HEK293 (cell line): Measurements from ENCODE around the gene ZNF200.

ENCODE experiments used
- EGR2 ChIP-seq: fragments of 450-650 bp; formaldehyde crosslinking; IDR thresholded peaks from 2 replicates; pipeline ENCODE4 v1.5.1; 2016; ENCODE audit warnings: low read depth, missing biosample characterization, missing genetic modification characterization
- FEZF1 ChIP-seq: fragments of 450-650 bp; formaldehyde crosslinking; IDR thresholded peaks from 2 replicates; pipeline ENCODE4 v1.5.1; 2016; ENCODE audit warnings: missing biosample characterization, missing genetic modification characterization
- KLF1 ChIP-seq: fragments of 450-650 bp; formaldehyde crosslinking; IDR thresholded peaks from 2 replicates; pipeline ENCODE4 v1.5.1; 2016; ENCODE audit warnings: missing biosample characterization, missing genetic modification characterization
- KLF10 ChIP-seq: fragments of 450-650 bp; IDR thresholded peaks from 2 replicates; pipeline ENCODE4 v1.5.1; 2018; ENCODE audit warnings: missing biosample characterization, mild to moderate bottlenecking, missing genetic modification characterization
- KLF8 ChIP-seq: fragments of 450-650 bp; formaldehyde crosslinking; IDR thresholded peaks from 2 replicates; pipeline ENCODE4 v1.5.1; 2016; ENCODE audit warnings: missing biosample characterization, missing genetic modification characterization
- KLF9 ChIP-seq: fragments of 450-650 bp; formaldehyde crosslinking; IDR thresholded peaks from 2 replicates; pipeline ENCODE4 v1.5.1; 2016; ENCODE audit warnings: missing biosample characterization, missing genetic modification characterization, low read depth
- TRIM28 ChIP-seq: IDR thresholded peaks from 2 replicates; pipeline ENCODE4 v1.6.1; 2011; ENCODE audit warnings: low read length, control low read depth, borderline replicate concordance
- YY2 ChIP-seq: fragments of 450-650 bp; formaldehyde crosslinking; IDR thresholded peaks from 2 replicates; pipeline ENCODE4 v1.5.1; 2016; ENCODE audit warnings: missing biosample characterization, missing genetic modification characterization
- ZBTB21 ChIP-seq: fragments of 450-650 bp; formaldehyde crosslinking; IDR thresholded peaks from 2 replicates; pipeline ENCODE4 v1.5.1; 2017; ENCODE audit warnings: missing biosample characterization, missing genetic modification characterization
- ZEB2 ChIP-seq: fragments of 450-650 bp; formaldehyde crosslinking; IDR thresholded peaks from 2 replicates; pipeline ENCODE4 v1.5.1; 2016; ENCODE audit warnings: missing biosample characterization, missing genetic modification characterization
- ZNF112 ChIP-seq: fragments of 450-650 bp; formaldehyde crosslinking; IDR thresholded peaks from 2 replicates; pipeline ENCODE4 v1.5.0; 2017; ENCODE audit warnings: missing biosample characterization, missing genetic modification characterization
- ZNF146 ChIP-seq: fragments of 450-650 bp; formaldehyde crosslinking; IDR thresholded peaks from 2 replicates; pipeline ENCODE4 v1.5.1; 2016; ENCODE audit warnings: missing biosample characterization, missing genetic modification characterization
- ZNF184 ChIP-seq: fragments of 450-650 bp; IDR thresholded peaks from 2 replicates; pipeline ENCODE4 v1.5.1; 2018; ENCODE audit warnings: missing biosample characterization, mild to moderate bottlenecking, missing genetic modification characterization
- ZNF2 ChIP-seq: fragments of 450-650 bp; formaldehyde crosslinking; IDR thresholded peaks from 2 replicates; pipeline ENCODE4 v1.5.1; 2016; ENCODE audit warnings: missing biosample characterization, missing genetic modification characterization
- ZNF221 ChIP-seq: fragments of 450-650 bp; formaldehyde crosslinking; IDR thresholded peaks from 2 replicates; pipeline ENCODE4 v1.5.1; 2017; ENCODE audit warnings: missing biosample characterization, missing genetic modification characterization, borderline replicate concordance
- ZNF239 ChIP-seq: fragments of 450-650 bp; formaldehyde crosslinking; IDR thresholded peaks from 2 replicates; pipeline ENCODE4 v1.5.1; 2016; ENCODE audit warnings: missing biosample characterization, missing genetic modification characterization
- ZNF335 ChIP-seq: fragments of 450-650 bp; formaldehyde crosslinking; conservative IDR thresholded peaks from 2 replicates; pipeline ENCODE4 v1.5.1; 2016; ENCODE audit warnings: missing biosample characterization, missing genetic modification characterization
- ZNF501 ChIP-seq: fragments of 450-650 bp; formaldehyde crosslinking; IDR thresholded peaks from 2 replicates; pipeline ENCODE4 v1.5.1; 2016; ENCODE audit warnings: missing biosample characterization, missing genetic modification characterization
- ZNF530 ChIP-seq: fragments of 450-650 bp; formaldehyde crosslinking; IDR thresholded peaks from 2 replicates; pipeline ENCODE4 v1.5.1; 2016; ENCODE audit warnings: low read depth, missing biosample characterization, missing genetic modification characterization
- ZNF558 ChIP-seq: fragments of 450-650 bp; formaldehyde crosslinking; IDR thresholded peaks from 2 replicates; pipeline ENCODE4 v1.5.1; 2016; ENCODE audit warnings: missing biosample characterization, missing genetic modification characterization
- ZNF561 ChIP-seq: fragments of 450-650 bp; IDR thresholded peaks from 2 replicates; pipeline ENCODE4 v1.5.1; 2018; ENCODE audit warnings: missing biosample characterization, missing genetic modification characterization, borderline replicate concordance
- ZNF677 ChIP-seq: fragments of 450-650 bp; IDR thresholded peaks from 2 replicates; pipeline ENCODE4 v1.5.0; 2018; ENCODE audit warnings: missing biosample characterization, mild to moderate bottlenecking, missing genetic modification characterization, moderate library complexity
- ZNF785 ChIP-seq: fragments of 450-650 bp; formaldehyde crosslinking; IDR thresholded peaks from 2 replicates; pipeline ENCODE4 v1.5.1; 2016; ENCODE audit warnings: missing biosample characterization, missing genetic modification characterization
- ZSCAN16 ChIP-seq: fragments of 450-650 bp; formaldehyde crosslinking; IDR thresholded peaks from 2 replicates; pipeline ENCODE4 v1.5.1; 2016; ENCODE audit warnings: missing biosample characterization, missing genetic modification characterization
- ZXDB ChIP-seq: fragments of 450-650 bp; formaldehyde crosslinking; IDR thresholded peaks from 2 replicates; pipeline ENCODE4 v1.5.1; 2016; ENCODE audit warnings: missing biosample characterization, missing genetic modification characterization
- TF ChIP-seq, protein P1 (sequence below): fragments of 450-650 bp; formaldehyde crosslinking; IDR thresholded peaks from 2 replicates; pipeline ENCODE4 v1.5.1; 2016; ENCODE audit warnings: missing biosample characterization, missing genetic modification characterization
- TF ChIP-seq, protein P2 (sequence below): fragments of 450-650 bp; formaldehyde crosslinking; IDR thresholded peaks from 2 replicates; pipeline ENCODE4 v1.5.1; 2016; ENCODE audit warnings: missing biosample characterization, missing genetic modification characterization
- TF ChIP-seq, protein P3 (sequence below): fragments of 450-650 bp; formaldehyde crosslinking; IDR thresholded peaks from 2 replicates; pipeline ENCODE4 v1.5.1; 2016; ENCODE audit warnings: missing biosample characterization, missing genetic modification characterization, low read depth
- TF ChIP-seq, protein P4 (sequence below): fragments of 450-650 bp; formaldehyde crosslinking; IDR thresholded peaks from 2 replicates; pipeline ENCODE4 v1.5.1; 2016; ENCODE audit warnings: missing biosample characterization, missing genetic modification characterization
- TF ChIP-seq, protein P5 (sequence below): fragments of 450-650 bp; formaldehyde crosslinking; IDR thresholded peaks from 2 replicates; pipeline ENCODE4 v1.5.1; 2016; ENCODE audit warnings: missing biosample characterization, missing genetic modification characterization
- TF ChIP-seq, protein P6 (sequence below): fragments of 450-650 bp; formaldehyde crosslinking; IDR thresholded peaks from 2 replicates; pipeline ENCODE4 v1.5.1; 2016; ENCODE audit warnings: missing biosample characterization, missing genetic modification characterization

The ZNF200 gene

DNA sequence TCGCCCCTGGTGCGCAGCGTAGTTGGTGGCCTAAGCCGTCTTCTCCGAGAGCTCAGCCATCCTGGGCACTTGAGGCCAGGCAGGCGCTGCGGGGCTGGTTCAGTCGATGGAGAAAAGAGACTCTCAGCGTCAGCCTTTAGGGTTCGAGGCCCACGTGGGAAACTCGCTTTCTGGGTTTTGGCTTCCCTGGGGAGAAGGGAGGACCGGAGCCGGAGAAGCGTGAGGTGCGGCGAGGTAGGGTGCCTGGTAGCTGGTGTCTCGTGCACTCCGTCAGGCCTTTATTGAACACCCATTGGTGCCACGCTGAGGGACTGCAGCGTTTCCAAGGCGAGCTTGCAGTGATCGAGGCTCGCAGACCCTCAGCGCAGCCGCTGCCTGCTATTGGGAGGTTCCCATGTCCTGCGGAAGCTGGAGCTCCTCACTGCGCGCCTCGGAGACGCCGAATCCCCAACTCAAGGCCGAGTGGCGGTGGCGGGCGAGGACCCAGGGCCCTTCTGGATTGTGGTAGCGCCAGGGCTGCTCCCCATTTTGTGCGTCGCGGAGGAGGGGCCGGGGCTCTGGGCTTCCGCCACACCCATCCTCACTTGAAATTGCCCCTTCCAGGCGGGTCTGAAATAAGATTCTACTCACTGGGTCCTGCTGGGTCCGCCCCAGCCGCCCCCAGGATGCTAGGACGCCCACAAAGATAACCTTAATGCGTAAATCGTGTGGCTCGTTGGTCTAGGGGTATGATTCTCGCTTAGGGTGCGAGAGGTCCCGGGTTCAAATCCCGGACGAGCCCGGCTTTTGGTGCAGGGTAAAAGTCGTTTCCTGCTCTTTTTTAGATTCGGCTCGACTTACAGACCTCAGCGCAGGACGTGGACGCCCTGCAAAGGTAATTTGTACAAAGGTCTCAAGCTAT is 45.8 kb downstream of the ZNF200 start (continued):
- TF ChIP-seq, protein P1, sequence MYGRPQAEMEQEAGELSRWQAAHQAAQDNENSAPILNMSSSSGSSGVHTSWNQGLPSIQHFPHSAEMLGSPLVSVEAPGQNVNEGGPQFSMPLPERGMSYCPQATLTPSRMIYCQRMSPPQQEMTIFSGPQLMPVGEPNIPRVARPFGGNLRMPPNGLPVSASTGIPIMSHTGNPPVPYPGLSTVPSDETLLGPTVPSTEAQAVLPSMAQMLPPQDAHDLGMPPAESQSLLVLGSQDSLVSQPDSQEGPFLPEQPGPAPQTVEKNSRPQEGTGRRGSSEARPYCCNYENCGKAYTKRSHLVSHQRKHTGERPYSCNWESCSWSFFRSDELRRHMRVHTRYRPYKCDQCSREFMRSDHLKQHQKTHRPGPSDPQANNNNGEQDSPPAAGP (tag by site-specific recombination), result peak; percentile 76
- TF ChIP-seq TRIM28 (no peak), ZEB2 (peak; percentile 55; the same call in 1 of the 2 replicates), ZNF239 (no peak), ZNF501 (tag by site-specific recombination) (peak; percentile 47; the same call in 1 of the 2 replicates), EGR2 (tag by site-specific recombination) (peak; percentile 90), KLF8 (tag by site-specific recombination) (peak; percentile 95), YY2 (tag by site-specific recombination) (peak; percentile 11; the same call in 1 of the 2 replicates), ZNF530 (tag by site-specific recombination) (no peak), KLF9 (tag by site-specific recombination) (peak; percentile 79), ZNF146 (tag by site-specific recombination) (0 out of 2 replicates have a peak, but pooled peaks have one; percentile 6), FEZF1 (peak; percentile 37), ZNF561 (peak; percentile 94), KLF10 (tag by site-specific recombination) (peak; percentile 85), ZBTB21 (tag by site-specific recombination) (peak; percentile 44; the same call in 1 of the 2 replicates), KLF1 (tag by site-specific recombination) (peak; percentile 86), ZNF335 (tag by site-specific recombination) (peak; percentile 68), ZNF2 (tag by site-specific recombination) (peak; percentile 14; the same call in 1 of the 2 replicates), ZNF112 (no peak), ZNF558 (tag by site-specific recombination) (peak; percentile 50; the same call in 1 of the 2 replicates), ZNF677 (tag by site-specific recombination) (peak; percentile 10; the same call in 1 of the 2 replicates), ZXDB (tag by site-specific recombination) (peak; percentile 71; the same call in 1 of the 2 replicates), ZNF221 (tag by site-specific recombination) (0 out of 2 replicates have a peak, but pooled peaks have one; percentile 40), ZNF184 (tag by site-specific recombination) (peak; percentile 81; the same call in 1 of the 2 replicates), ZSCAN16 (tag by site-specific recombination) (peak; percentile 41; the same call in 1 of the 2 replicates), ZNF785 (no peak)
- TF ChIP-seq, protein P2, sequence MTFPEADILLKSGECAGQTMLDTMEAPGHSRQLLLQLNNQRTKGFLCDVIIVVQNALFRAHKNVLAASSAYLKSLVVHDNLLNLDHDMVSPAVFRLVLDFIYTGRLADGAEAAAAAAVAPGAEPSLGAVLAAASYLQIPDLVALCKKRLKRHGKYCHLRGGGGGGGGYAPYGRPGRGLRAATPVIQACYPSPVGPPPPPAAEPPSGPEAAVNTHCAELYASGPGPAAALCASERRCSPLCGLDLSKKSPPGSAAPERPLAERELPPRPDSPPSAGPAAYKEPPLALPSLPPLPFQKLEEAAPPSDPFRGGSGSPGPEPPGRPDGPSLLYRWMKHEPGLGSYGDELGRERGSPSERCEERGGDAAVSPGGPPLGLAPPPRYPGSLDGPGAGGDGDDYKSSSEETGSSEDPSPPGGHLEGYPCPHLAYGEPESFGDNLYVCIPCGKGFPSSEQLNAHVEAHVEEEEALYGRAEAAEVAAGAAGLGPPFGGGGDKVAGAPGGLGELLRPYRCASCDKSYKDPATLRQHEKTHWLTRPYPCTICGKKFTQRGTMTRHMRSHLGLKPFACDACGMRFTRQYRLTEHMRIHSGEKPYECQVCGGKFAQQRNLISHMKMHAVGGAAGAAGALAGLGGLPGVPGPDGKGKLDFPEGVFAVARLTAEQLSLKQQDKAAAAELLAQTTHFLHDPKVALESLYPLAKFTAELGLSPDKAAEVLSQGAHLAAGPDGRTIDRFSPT (tag by site-specific recombination), result 0 out of 2 replicates have a peak, but pooled peaks have one; percentile 0
- TF ChIP-seq, protein P3, sequence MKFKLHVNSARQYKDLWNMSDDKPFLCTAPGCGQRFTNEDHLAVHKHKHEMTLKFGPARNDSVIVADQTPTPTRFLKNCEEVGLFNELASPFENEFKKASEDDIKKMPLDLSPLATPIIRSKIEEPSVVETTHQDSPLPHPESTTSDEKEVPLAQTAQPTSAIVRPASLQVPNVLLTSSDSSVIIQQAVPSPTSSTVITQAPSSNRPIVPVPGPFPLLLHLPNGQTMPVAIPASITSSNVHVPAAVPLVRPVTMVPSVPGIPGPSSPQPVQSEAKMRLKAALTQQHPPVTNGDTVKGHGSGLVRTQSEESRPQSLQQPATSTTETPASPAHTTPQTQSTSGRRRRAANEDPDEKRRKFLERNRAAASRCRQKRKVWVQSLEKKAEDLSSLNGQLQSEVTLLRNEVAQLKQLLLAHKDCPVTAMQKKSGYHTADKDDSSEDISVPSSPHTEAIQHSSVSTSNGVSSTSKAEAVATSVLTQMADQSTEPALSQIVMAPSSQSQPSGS, result 0 out of 2 replicates have a peak, but pooled peaks have one; percentile 8
- TF ChIP-seq, protein P4, sequence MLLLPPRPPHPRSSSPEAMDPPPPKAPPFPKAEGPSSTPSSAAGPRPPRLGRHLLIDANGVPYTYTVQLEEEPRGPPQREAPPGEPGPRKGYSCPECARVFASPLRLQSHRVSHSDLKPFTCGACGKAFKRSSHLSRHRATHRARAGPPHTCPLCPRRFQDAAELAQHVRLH (tag by site-specific recombination), result peak; percentile 78
- TF ChIP-seq, protein P5, sequence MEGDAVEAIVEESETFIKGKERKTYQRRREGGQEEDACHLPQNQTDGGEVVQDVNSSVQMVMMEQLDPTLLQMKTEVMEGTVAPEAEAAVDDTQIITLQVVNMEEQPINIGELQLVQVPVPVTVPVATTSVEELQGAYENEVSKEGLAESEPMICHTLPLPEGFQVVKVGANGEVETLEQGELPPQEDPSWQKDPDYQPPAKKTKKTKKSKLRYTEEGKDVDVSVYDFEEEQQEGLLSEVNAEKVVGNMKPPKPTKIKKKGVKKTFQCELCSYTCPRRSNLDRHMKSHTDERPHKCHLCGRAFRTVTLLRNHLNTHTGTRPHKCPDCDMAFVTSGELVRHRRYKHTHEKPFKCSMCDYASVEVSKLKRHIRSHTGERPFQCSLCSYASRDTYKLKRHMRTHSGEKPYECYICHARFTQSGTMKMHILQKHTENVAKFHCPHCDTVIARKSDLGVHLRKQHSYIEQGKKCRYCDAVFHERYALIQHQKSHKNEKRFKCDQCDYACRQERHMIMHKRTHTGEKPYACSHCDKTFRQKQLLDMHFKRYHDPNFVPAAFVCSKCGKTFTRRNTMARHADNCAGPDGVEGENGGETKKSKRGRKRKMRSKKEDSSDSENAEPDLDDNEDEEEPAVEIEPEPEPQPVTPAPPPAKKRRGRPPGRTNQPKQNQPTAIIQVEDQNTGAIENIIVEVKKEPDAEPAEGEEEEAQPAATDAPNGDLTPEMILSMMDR (tag by site-specific recombination), result 0 out of 2 replicates have a peak, but pooled peaks have one; percentile 56
- TF ChIP-seq, protein P6, sequence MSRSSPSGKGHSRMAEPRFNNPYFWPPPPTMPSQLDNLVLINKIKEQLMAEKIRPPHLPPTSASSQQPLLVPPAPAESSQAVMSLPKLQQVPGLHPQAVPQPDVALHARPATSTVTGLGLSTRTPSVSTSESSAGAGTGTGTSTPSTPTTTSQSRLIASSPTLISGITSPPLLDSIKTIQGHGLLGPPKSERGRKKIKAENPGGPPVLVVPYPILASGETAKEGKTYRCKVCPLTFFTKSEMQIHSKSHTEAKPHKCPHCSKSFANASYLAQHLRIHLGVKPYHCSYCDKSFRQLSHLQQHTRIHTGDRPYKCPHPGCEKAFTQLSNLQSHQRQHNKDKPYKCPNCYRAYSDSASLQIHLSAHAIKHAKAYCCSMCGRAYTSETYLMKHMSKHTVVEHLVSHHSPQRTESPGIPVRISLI (tag by site-specific recombination), result peak; percentile 85
